Thoracic aorta endothelial cell (primary cell): ENCODE measurements around the gene MAP3K10. TPM values are rescaled to one million over a fixed set of nuclear protein-coding genes. Genes with fewer than 3 reads are reported as not detected.

ENCODE experiments used
- total RNA-seq: library from RNA; depleted of rRNA; stranded (reverse); fragments of >200 nt; gene quantifications from 2 replicates; pipeline ENCODE4 v1.2.3, GENCODE V29; 2012

Gene MAP3K10
- 7.3 and 8.4 TPM in 2 replicates for total RNA-seq

GRCh38 chr19:40190891-40191835, at the start of gene MAP3K10:
TSS of gene MAP3K10 (plus strand) at chr19:40191426. CDS start at chr19:40192032, 606 bp downstream.

DNA sequence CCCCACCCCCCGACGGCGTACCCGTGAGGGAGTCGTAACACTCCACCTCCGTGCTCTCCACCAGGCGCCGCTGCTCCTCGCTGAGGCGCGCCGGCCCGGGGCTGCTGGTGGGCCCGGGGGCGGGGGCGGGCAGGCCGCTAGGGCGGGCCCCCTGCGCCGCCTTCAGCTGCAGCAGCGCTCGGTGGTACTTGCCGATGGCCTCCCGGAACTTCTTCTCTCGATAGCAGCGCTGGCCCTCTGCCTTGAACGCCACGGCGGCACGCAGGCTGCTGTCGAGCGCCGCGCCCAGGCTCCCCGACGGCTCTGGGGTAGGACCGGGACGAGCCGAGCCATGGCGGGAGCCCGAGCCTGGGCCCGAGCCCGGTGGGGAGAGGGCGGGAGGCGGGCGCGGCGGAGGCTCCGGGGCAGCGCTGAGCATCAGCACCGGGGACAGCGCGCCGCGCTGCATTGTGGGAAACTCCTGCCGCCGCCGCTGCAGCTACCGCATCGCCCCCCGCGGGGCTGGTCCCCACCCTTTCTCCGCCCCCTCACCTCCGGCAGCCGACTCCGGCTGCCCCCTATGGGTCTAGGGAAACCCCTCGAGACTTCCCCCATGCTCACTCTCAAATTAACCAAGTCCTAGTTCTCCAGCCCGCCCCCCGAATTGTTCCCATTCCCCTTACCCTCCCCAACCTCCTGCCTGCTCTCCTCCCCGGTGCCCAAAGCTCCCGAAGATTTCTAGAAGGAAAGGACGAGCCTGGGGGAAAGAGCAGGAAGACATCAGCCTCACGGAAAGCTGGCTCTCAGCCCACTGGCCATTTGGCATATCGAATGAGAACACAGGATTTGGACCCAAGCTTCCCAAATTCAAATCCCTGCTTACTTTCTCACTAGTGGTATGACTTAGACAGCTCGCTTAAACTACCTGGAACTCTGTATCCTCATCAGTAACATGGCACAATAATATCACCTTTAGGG, 27.0 kb downstream of the MAP3K10 start, which contains the start of gene TTC9B:
TSS of gene TTC9B (minus strand) at position 451 of the 957 bp plus-strand sequence. CDS start at position 448, 3 bp downstream.

Other genes with a start within 250 kb of the MAP3K10 start
- gene PSMC4, start 220.3 kb upstream of the MAP3K10 start, total RNA-seq, result 97.2 and 117 TPM in 2 replicates
- 3.3 and 3.9 TPM in 2 replicates for gene ZNF546, start 194.4 kb upstream of the MAP3K10 start, total RNA-seq
- 17.2 and 18.2 TPM in 2 replicates for gene ZNF780B, start 135.2 kb upstream of the MAP3K10 start, total RNA-seq
- 14.2 and 18.0 TPM in 2 replicates for gene ZNF780A, start 100.5 kb upstream of the MAP3K10 start, total RNA-seq
- gene TTC9B, start 27.0 kb downstream of the MAP3K10 start, total RNA-seq, result not detected in 2 replicates
- gene CCNP, start 35.3 kb downstream of the MAP3K10 start, total RNA-seq, result not detected in 2 replicates
- 39.2 and 49.1 TPM in 2 replicates for gene AKT2, start 93.9 kb downstream of the MAP3K10 start, total RNA-seq
- gene C19orf47, start 157.0 kb downstream of the MAP3K10 start, total RNA-seq, result 7.3 and 11.1 TPM in 2 replicates
- gene PLD3, start 157.3 kb downstream of the MAP3K10 start, total RNA-seq, result 103 and 122 TPM in 2 replicates
- gene HIPK4, start 198.8 kb downstream of the MAP3K10 start, total RNA-seq, result not detected in 2 replicates
- gene PRX, start 222.0 kb downstream of the MAP3K10 start, total RNA-seq, result 1.1 and 1.2 TPM in 2 replicates
- gene SERTAD1, start 234.6 kb downstream of the MAP3K10 start, total RNA-seq, result 8.8 and 13.4 TPM in 2 replicates